Measurements from ENCODE around the gene ADCY10.

Gene ADCY10

GRCh38 chr1:167776151-167776550 is 137.8 kb downstream of the ADCY10 start:
- DNase-seq: no peak

GRCh38 chr1:167775178-167775577 is 138.8 kb downstream of the ADCY10 start:
- DNase-seq: no peak

GRCh38 chr1:167774710-167775109 is 139.2 kb downstream of the ADCY10 start:
- DNase-seq: no peak

GRCh38 chr1:167773516-167773915 is 140.4 kb downstream of the ADCY10 start:
- no peak for DNase-seq

GRCh38 chr1:167772436-167772835 is 141.5 kb downstream of the ADCY10 start:
- DNase-seq: no peak

GRCh38 chr1:167770127-167770526 is 143.8 kb downstream of the ADCY10 start:
- DNase-seq: no peak

GRCh38 chr1:167767761-167768160 is 146.2 kb downstream of the ADCY10 start:
- no peak for DNase-seq

- no peak for DNase-seq
Measured at GRCh38 chr1:167766538-167766937, 147.4 kb downstream of the ADCY10 start.

- no peak for DNase-seq
Measured at GRCh38 chr1:167765496-167765895, 148.4 kb downstream of the ADCY10 start.

GRCh38 chr1:167764458-167765330 is 149.2 kb downstream of the ADCY10 start:
- no peak for DNase-seq

- no peak for DNase-seq
Measured at GRCh38 chr1:167763525-167764220, 150.3 kb downstream of the ADCY10 start.

- DNase-seq: no peak
Measured at GRCh38 chr1:167762061-167762746, 151.7 kb downstream of the ADCY10 start.

GRCh38 chr1:167761400-167761799 is 152.5 kb downstream of the ADCY10 start:
- DNase-seq: no peak
